ENCODE measurements around the gene TNN. TPM values are rescaled to one million over a fixed set of nuclear protein-coding genes. Genes with fewer than 3 reads are reported as not detected.

The TNN gene
- total RNA-seq, 3 donors from 2014 or later (not counting 1 experiment from before 2014, with no cell fraction given): not detected

- intact Hi-C loops (cut with micrococcal nuclease): no loop called here
- Mint-ChIP-seq H3K27me3 (ENCODE audit: low read depth in 2 of 2) (no peaks in the 10 kb centered on the region), H3K36me3 (peaks cover 9% of the 10 kb centered on the region), H3K4me3 (no peak overlapping the region), H3K9me3 (no peaks in the 10 kb centered on the region), H3K27ac (no peak overlapping the region), H3K4me1 (peaks cover 38 to 39% of the 10 kb centered on the region in 2 donors)
- no peaks in the 10 kb centered on the region for H3K27me3 ChIP-seq (ENCODE audit: control insufficient read depth, insufficient read depth, low read length)
- WGBS (ENCODE audit: insufficient coverage): no CpG with 5 or more reads among the region's 1 CpG
- no peaks in the 10 kb centered on the region for H3K4me1 ChIP-seq (ENCODE audit: control insufficient read depth, insufficient read depth, low read length)
- ATAC-seq (no peak), DNase-seq (no peak)
- H3K9me3 ChIP-seq (ENCODE audit: control insufficient read depth, insufficient read depth, low read length): no peaks in the 10 kb centered on the region
- H3K27ac ChIP-seq (ENCODE audit: low read length): no peak overlapping the region
- peaks cover 19% of the 10 kb centered on the region for H3K36me3 ChIP-seq (ENCODE audit: control insufficient read depth, insufficient read depth, low read length)
- no peak for TF ChIP-seq CTCF (IDR thresholded peaks at IDR 0.05)
- H3K4me3 ChIP-seq (ENCODE audit: low read length): no peak overlapping the region
Measured at GRCh38 chr1:175176246-175176645, 108.6 kb downstream of the TNN start.

GRCh38 chr1:175178056-175178455, 110.4 kb downstream of the TNN start:
- H3K27ac Mint-ChIP-seq: no peak overlapping the region
- 92% methylated on average over 1 of the region's 1 CpG for WGBS (ENCODE audit: insufficient coverage)
- peaks cover 17% of the 10 kb centered on the region for H3K36me3 ChIP-seq (ENCODE audit: control insufficient read depth, insufficient read depth, low read length)

GRCh38 chr1:175178456-175178855, 110.8 kb downstream of the TNN start:
- H3K9me3 Mint-ChIP-seq: no peaks in the 10 kb centered on the region
- H3K4me3 Mint-ChIP-seq: no peak overlapping the region
- intact Hi-C loops (cut with micrococcal nuclease): no loop called here
- H3K27ac Mint-ChIP-seq: peak overlapping the region in 1 of 2 donors; percentile 73
- Histone ChIP-seq H3K27me3 (ENCODE audit: control insufficient read depth, insufficient read depth, low read length) (no peaks in the 10 kb centered on the region), H3K36me3 (ENCODE audit: control insufficient read depth, insufficient read depth, low read length) (peaks cover 15% of the 10 kb centered on the region), H3K4me1 (ENCODE audit: control insufficient read depth, insufficient read depth, low read length) (no peaks in the 10 kb centered on the region), H3K9me3 (ENCODE audit: control insufficient read depth, insufficient read depth, low read length) (no peaks in the 10 kb centered on the region), H3K4me3 (ENCODE audit: low read length) (no peak overlapping the region), H3K27ac (ENCODE audit: low read length) (no peak overlapping the region)
- no peak for TF ChIP-seq CTCF (IDR thresholded peaks at IDR 0.05)
- WGBS (ENCODE audit: insufficient coverage): 85% methylated on average over 3 of the region's 3 CpGs
- DNase-seq (no peak), ATAC-seq (no peak)
- peaks cover 49 to 57% of the 10 kb centered on the region in 2 donors for H3K4me1 Mint-ChIP-seq
- peaks cover 9% of the 10 kb centered on the region for H3K36me3 Mint-ChIP-seq
- no peaks in the 10 kb centered on the region for H3K27me3 Mint-ChIP-seq (ENCODE audit: low read depth in 2 of 2)

More at GRCh38 chr1:175178056-175178455, 110.4 kb downstream of the TNN start:
- peaks cover 9% of the 10 kb centered on the region for H3K36me3 Mint-ChIP-seq
- no peaks in the 10 kb centered on the region for H3K27me3 ChIP-seq (ENCODE audit: control insufficient read depth, insufficient read depth, low read length)
- H3K4me3 Mint-ChIP-seq: no peak overlapping the region
- DNase-seq: no peak
- H3K27ac ChIP-seq (ENCODE audit: low read length): no peak overlapping the region
- no peaks in the 10 kb centered on the region for H3K9me3 Mint-ChIP-seq
- H3K4me3 ChIP-seq (ENCODE audit: low read length): no peak overlapping the region
- no peaks in the 10 kb centered on the region for H3K9me3 ChIP-seq (ENCODE audit: control insufficient read depth, insufficient read depth, low read length)
- no peak for TF ChIP-seq CTCF (IDR thresholded peaks at IDR 0.05)
- H3K27me3 Mint-ChIP-seq (ENCODE audit: low read depth in 2 of 2): no peaks in the 10 kb centered on the region
- peaks cover 49 to 53% of the 10 kb centered on the region in 2 donors for H3K4me1 Mint-ChIP-seq
- no peak for ATAC-seq
- intact Hi-C loops (cut with micrococcal nuclease): no loop called here
- no peaks in the 10 kb centered on the region for H3K4me1 ChIP-seq (ENCODE audit: control insufficient read depth, insufficient read depth, low read length)

Data from natural killer cell (primary cell).